Measurements from ENCODE around the gene CNTRL.

Gene CNTRL

GRCh38 chr9:121057821-121058220 lies 16.9 kb upstream of the CNTRL start:
- H3K9me3 ChIP-seq (ENCODE audit: control insufficient read depth, low read length) = no peaks in the 10 kb centered on the region
- no peaks in the 10 kb centered on the region for H3K27me3 ChIP-seq (ENCODE audit: control insufficient read depth, insufficient read depth, low read length)
- H2AFZ ChIP-seq = no peak overlapping the region
- H3K4me3 ChIP-seq (ENCODE audit: low read depth, low read length) = no peak overlapping the region
- H3K27ac ChIP-seq = no peak overlapping the region
- no peak overlapping the region for H3K4me2 ChIP-seq (ENCODE audit: low read length)
- TF ChIP-seq CTCF (IDR thresholded peaks at IDR 0.05) = no peak
- H3K4me1 ChIP-seq = peaks cover 3% of the 10 kb centered on the region
- H3K9ac ChIP-seq = no peak overlapping the region
- no peaks in the 10 kb centered on the region for H3K79me2 ChIP-seq
- no peaks in the 10 kb centered on the region for H3K36me3 ChIP-seq (ENCODE audit: control insufficient read depth, insufficient read depth, low read length)

- H3K27ac ChIP-seq = no peak overlapping the region
- H3K4me1 ChIP-seq = peaks cover 3% of the 10 kb centered on the region
- H3K9ac ChIP-seq = no peak overlapping the region
- no peak overlapping the region for H2AFZ ChIP-seq
- no peaks in the 10 kb centered on the region for H3K9me3 ChIP-seq (ENCODE audit: control insufficient read depth, low read length)
- no peak overlapping the region for H3K4me2 ChIP-seq (ENCODE audit: low read length)
- H3K4me3 ChIP-seq (ENCODE audit: low read depth, low read length) = no peak overlapping the region
- no peaks in the 10 kb centered on the region for H3K79me2 ChIP-seq
- no peaks in the 10 kb centered on the region for H3K36me3 ChIP-seq (ENCODE audit: control insufficient read depth, insufficient read depth, low read length)
- TF ChIP-seq CTCF (IDR thresholded peaks at IDR 0.05) = no peak
- H3K27me3 ChIP-seq (ENCODE audit: control insufficient read depth, insufficient read depth, low read length) = no peaks in the 10 kb centered on the region
Measured at GRCh38 chr9:121059513-121059912, 15.2 kb upstream of the CNTRL start.

- Histone ChIP-seq H3K79me2 (no peaks in the 10 kb centered on the region), H3K4me3 (ENCODE audit: low read depth, low read length) (no peak overlapping the region), H3K9me3 (ENCODE audit: control insufficient read depth, low read length) (no peaks in the 10 kb centered on the region), H3K4me1 (peaks cover 3% of the 10 kb centered on the region), H3K27me3 (ENCODE audit: control insufficient read depth, insufficient read depth, low read length) (no peaks in the 10 kb centered on the region), H3K4me2 (ENCODE audit: low read length) (no peak overlapping the region), H3K36me3 (ENCODE audit: control insufficient read depth, insufficient read depth, low read length) (no peaks in the 10 kb centered on the region), H3K27ac (no peak overlapping the region), H3K9ac (no peak overlapping the region), H2AFZ (peak overlapping the region; percentile 69)
- TF ChIP-seq CTCF (IDR thresholded peaks at IDR 0.05) = peak; percentile 62
Measured at GRCh38 chr9:121059998-121060636, 14.6 kb upstream of the CNTRL start.

- Histone ChIP-seq H3K4me1 (peaks cover 3% of the 10 kb centered on the region), H3K36me3 (ENCODE audit: control insufficient read depth, insufficient read depth, low read length) (no peaks in the 10 kb centered on the region), H3K4me2 (ENCODE audit: low read length) (no peak overlapping the region), H2AFZ (no peak overlapping the region), H3K9ac (no peak overlapping the region), H3K27me3 (ENCODE audit: control insufficient read depth, insufficient read depth, low read length) (no peaks in the 10 kb centered on the region), H3K27ac (no peak overlapping the region), H3K9me3 (ENCODE audit: control insufficient read depth, low read length) (no peaks in the 10 kb centered on the region), H3K79me2 (no peaks in the 10 kb centered on the region), H3K4me3 (ENCODE audit: low read depth, low read length) (no peak overlapping the region)
- TF ChIP-seq CTCF (IDR thresholded peaks at IDR 0.05) = no peak
Measured at GRCh38 chr9:121066850-121067249, 7.9 kb upstream of the CNTRL start.

- H3K4me3 ChIP-seq (ENCODE audit: low read depth, low read length) = no peak overlapping the region
- no peaks in the 10 kb centered on the region for H3K4me1 ChIP-seq
- no peaks in the 10 kb centered on the region for H3K36me3 ChIP-seq (ENCODE audit: control insufficient read depth, insufficient read depth, low read length)
- no peaks in the 10 kb centered on the region for H3K27me3 ChIP-seq (ENCODE audit: control insufficient read depth, insufficient read depth, low read length)
- no peak for TF ChIP-seq CTCF (IDR thresholded peaks at IDR 0.05)
- H3K9me3 ChIP-seq (ENCODE audit: control insufficient read depth, low read length) = no peaks in the 10 kb centered on the region
- H3K27ac ChIP-seq = no peak overlapping the region
- no peak overlapping the region for H3K4me2 ChIP-seq (ENCODE audit: low read length)
- no peaks in the 10 kb centered on the region for H3K79me2 ChIP-seq
- no peak overlapping the region for H2AFZ ChIP-seq
- no peak overlapping the region for H3K9ac ChIP-seq
Measured at GRCh38 chr9:121067640-121068039, 7.1 kb upstream of the CNTRL start.

Measured in parathyroid adenoma (tissue), 2 donors.